Urinary bladder (tissue), 4 donors: ENCODE measurements around the gene PRICKLE2. TPM values are rescaled to one million over a fixed set of nuclear protein-coding genes. Genes with fewer than 3 reads are reported as not detected.

Experiments
- DNase-seq: peaks from one replicate; pipeline ENCODE4 v3.0.0-alpha.2; 2015; ENCODE audit errors: extremely low spot score
- H3K27ac ChIP-seq: one replicate; pipeline ENCODE4 v1.5.1; 2013; ENCODE audit warnings: low read depth, mild to moderate bottlenecking, moderate library complexity
- H3K36me3 ChIP-seq: one replicate; pipeline ENCODE4 v1.6.1; 2013; ENCODE audit warnings: mild to moderate bottlenecking, moderate library complexity; ENCODE audit not compliant: insufficient read depth
- H3K4me1 ChIP-seq: one replicate; pipeline ENCODE4 v1.6.1; 2013; ENCODE audit warnings: mild to moderate bottlenecking, moderate library complexity; ENCODE audit not compliant: insufficient read depth
- H3K4me3 ChIP-seq: one replicate; pipeline ENCODE4 v1.5.1; 2013; ENCODE audit warnings: low read depth, low read length
- WGBS: extraction: QIAGEN DNeasy Blood & Tissue Kit; methylation state at CpG from one replicate; pipeline ENCODE4 v1.1.7; 2013; 5-methylcytosine and 5-hydroxymethylcytosine counted together
- polyA plus RNA-seq: library from polyadenylated mRNA; stranded (reverse); fragments of 200-250 nt; gene quantifications from one replicate; pipeline ENCODE4 v1.2.3, GENCODE V29; 2013
- total RNA-seq: library from RNA; depleted of rRNA; stranded (reverse); fragments of >200 nt; gene quantifications from one replicate; pipeline ENCODE4 v1.2.3, GENCODE V29; 2014
- donor health status: healthy with polysubstance abuse.
- donor health status: healthy.

PRICKLE2 gene
- total and polyA plus RNA-seq, 2 donors: 22.4 to 89.7 TPM

DNA sequence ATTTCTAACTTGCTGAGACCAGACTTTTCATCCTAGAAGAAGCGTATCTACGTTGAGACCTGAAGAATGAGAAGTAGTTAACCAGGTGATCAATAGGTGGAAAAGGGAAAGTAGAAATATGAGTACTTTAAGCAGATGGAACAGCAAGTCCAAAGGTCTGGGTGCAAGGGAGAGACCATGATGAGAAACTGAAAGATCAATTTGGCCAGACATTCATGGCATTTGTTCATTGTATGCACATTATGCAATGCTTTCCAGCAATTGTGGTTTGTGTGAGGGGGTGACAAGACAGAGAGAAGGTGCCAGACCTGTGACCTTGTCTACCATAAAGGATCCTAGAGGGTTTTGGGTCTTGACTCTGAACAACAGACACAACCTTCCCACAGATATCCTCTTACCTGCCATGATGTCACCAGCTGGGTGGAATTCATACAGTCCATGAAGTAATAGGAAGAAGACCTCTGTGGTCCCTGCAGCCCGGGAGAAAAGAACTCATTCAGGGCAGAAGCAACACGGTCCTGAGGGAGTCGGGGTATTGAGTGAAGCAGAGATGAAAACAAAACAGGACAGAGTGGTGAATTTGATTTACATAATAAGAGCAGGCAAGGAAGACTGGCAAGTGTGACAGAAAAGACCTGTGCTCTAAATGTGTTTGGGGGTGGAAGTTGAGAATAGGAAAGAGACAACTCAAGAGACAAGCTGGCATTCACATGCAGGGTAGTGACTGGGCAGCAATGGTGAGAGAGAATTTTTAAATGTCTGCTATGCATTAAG lies 138.6 kb downstream of the PRICKLE2 start:
- no peaks in the 10 kb centered on the region for H3K4me1 ChIP-seq
- no peak overlapping the region for H3K27ac ChIP-seq
- WGBS: 87% methylated on average over 5 of the region's 5 CpGs
- no peaks in the 10 kb centered on the region for H3K36me3 ChIP-seq
- DNase-seq: no peak
- no peak overlapping the region for H3K4me3 ChIP-seq

GRCh38 chr3:64084640-64085039 lies 140.6 kb downstream of the PRICKLE2 start:
- Histone ChIP-seq H3K36me3 (no peaks in the 10 kb centered on the region), H3K4me3 (no peak overlapping the region), H3K27ac (no peak overlapping the region), H3K4me1 (no peaks in the 10 kb centered on the region)
- 94% methylated on average over 1 of the region's 1 CpG for WGBS
- no peak for DNase-seq

GRCh38 chr3:64083575-64083974 lies 141.7 kb downstream of the PRICKLE2 start:
- H3K36me3 ChIP-seq: no peaks in the 10 kb centered on the region
- no peak for DNase-seq
- 78% methylated on average over 3 of the region's 3 CpGs for WGBS
- no peak overlapping the region for H3K27ac ChIP-seq
- no peaks in the 10 kb centered on the region for H3K4me1 ChIP-seq
- H3K4me3 ChIP-seq: no peak overlapping the region

- Histone ChIP-seq H3K27ac (no peak overlapping the region), H3K36me3 (no peaks in the 10 kb centered on the region), H3K4me1 (no peaks in the 10 kb centered on the region), H3K4me3 (no peak overlapping the region)
- 81% methylated on average over 7 of the region's 7 CpGs for WGBS
- no peak for DNase-seq
Observed at GRCh38 chr3:64082961-64083541, 142.2 kb downstream of the PRICKLE2 start.

- WGBS: 85% methylated on average over 3 of the region's 3 CpGs
- Histone ChIP-seq H3K4me3 (no peak overlapping the region), H3K36me3 (no peaks in the 10 kb centered on the region), H3K4me1 (no peaks in the 10 kb centered on the region), H3K27ac (no peak overlapping the region)
- no peak for DNase-seq
Observed at GRCh38 chr3:64082411-64082810, 142.9 kb downstream of the PRICKLE2 start.

GRCh38 chr3:64081235-64081630 lies 144.0 kb downstream of the PRICKLE2 start:
- no peaks in the 10 kb centered on the region for H3K4me1 ChIP-seq
- H3K36me3 ChIP-seq: no peaks in the 10 kb centered on the region
- no peak overlapping the region for H3K27ac ChIP-seq
- DNase-seq: no peak
- WGBS: 97% methylated on average over 1 of the region's 1 CpG
- no peak overlapping the region for H3K4me3 ChIP-seq

- 90% methylated on average over 1 of the region's 1 CpG for WGBS
- Histone ChIP-seq H3K27ac (no peak overlapping the region), H3K36me3 (no peaks in the 10 kb centered on the region), H3K4me1 (no peaks in the 10 kb centered on the region), H3K4me3 (no peak overlapping the region)
- DNase-seq: no peak
Observed at GRCh38 chr3:64080616-64081234, 144.5 kb downstream of the PRICKLE2 start.

DNA sequence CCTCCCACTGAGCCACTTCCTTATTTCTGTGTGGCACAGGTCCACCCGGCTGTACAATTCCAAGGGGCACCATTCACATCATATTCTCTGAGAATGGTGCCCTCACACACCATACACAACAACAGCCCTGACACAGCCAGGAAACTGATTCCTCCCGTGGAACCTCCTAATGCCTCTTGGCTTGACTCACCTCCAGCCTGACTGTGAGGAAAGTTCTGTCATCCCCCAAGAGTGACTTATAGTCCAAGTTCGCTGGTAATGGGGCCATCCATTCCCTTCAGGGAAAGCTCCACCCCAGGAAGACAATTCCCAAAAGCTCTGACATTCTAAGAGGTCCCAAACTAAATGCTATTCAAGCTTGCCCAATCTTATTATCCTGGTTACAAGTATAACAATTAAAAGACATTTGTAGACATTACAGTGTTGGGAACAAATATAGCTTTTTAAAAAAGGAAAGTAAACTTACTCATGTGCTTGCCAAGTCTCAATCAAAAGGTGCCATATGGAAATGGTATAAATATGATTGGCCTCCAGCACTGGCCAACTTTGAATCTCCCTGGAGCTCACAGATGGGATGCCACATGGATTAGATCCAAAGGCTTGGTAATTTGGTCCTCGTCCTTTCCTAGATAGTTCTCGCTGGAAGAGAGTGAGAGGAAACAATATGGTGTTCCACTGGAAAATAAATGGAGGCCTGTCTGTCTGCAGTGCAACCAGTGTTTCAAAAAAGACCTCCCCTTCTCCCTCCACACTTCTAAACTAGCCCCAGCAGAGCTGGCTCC lies 145.7 kb downstream of the PRICKLE2 start:
- H3K27ac ChIP-seq: no peak overlapping the region
- WGBS: 85% methylated on average over 5 of the region's 5 CpGs
- no peaks in the 10 kb centered on the region for H3K4me1 ChIP-seq

GRCh38 chr3:64078966-64079365 lies 146.3 kb downstream of the PRICKLE2 start:
- no peak overlapping the region for H3K27ac ChIP-seq
- WGBS: 71% methylated on average over 4 of the region's 4 CpGs
- H3K4me3 ChIP-seq: no peak overlapping the region
- no peaks in the 10 kb centered on the region for H3K36me3 ChIP-seq
- no peaks in the 10 kb centered on the region for H3K4me1 ChIP-seq
- no peak for DNase-seq

More for the DNA sequence above, 145.7 kb downstream of the PRICKLE2 start:
- Histone ChIP-seq H3K36me3 (no peaks in the 10 kb centered on the region), H3K4me3 (no peak overlapping the region)
- no peak for DNase-seq

DNA sequence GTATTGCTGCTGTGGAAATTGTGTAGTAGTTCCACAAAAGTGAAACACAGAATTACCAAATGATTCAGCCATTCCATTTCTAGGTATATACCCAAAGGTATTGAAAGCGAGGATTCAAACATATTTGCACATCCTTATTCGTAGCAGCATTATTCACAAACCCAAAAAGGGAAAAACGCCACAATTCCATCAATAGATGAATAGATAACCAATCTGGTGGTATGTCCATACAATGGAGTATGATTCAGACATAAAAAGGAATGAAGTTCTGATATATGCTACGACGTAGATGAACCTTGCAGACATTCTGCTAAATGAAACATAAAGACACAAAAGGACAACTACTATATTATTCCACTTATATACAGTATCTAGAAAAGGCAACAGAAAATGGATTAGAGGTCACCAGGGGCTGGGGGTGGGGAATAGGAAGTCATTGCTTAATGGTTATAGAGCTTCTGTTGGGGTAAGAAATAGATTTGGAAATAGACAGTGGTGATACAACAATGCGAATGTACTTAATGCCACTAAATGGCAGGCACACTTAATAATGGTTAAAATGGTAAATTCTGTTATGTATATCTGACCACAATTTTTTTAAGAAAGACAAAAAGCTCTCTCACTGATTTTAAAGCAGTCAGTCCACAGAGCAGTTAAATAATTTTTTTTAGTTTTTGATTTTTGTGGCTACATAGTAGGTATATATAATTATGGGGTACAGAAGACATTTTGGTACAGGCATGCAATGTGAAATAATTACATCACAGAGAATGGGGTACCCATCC lies 150.2 kb downstream of the PRICKLE2 start:
- Histone ChIP-seq H3K27ac (no peak overlapping the region), H3K4me3 (no peak overlapping the region), H3K4me1 (no peaks in the 10 kb centered on the region), H3K36me3 (no peaks in the 10 kb centered on the region)
- no peak for DNase-seq
- WGBS: 96% methylated on average over 6 of the region's 6 CpGs

- H3K36me3 ChIP-seq: no peaks in the 10 kb centered on the region
- no peaks in the 10 kb centered on the region for H3K4me1 ChIP-seq
- DNase-seq: no peak
- no peak overlapping the region for H3K27ac ChIP-seq
- WGBS: 72% methylated on average over 3 of the region's 3 CpGs
- no peak overlapping the region for H3K4me3 ChIP-seq
Observed at GRCh38 chr3:64074060-64074459, 151.2 kb downstream of the PRICKLE2 start.

GRCh38 chr3:64073158-64073761 lies 152.0 kb downstream of the PRICKLE2 start:
- no peak for DNase-seq
- Histone ChIP-seq H3K36me3 (no peaks in the 10 kb centered on the region), H3K4me3 (no peak overlapping the region), H3K27ac (no peak overlapping the region), H3K4me1 (no peaks in the 10 kb centered on the region)
- 22% methylated on average over 1 of the region's 1 CpG for WGBS

GRCh38 chr3:64072126-64072525 lies 153.1 kb downstream of the PRICKLE2 start:
- Histone ChIP-seq H3K4me3 (no peak overlapping the region), H3K4me1 (no peaks in the 10 kb centered on the region), H3K27ac (no peak overlapping the region), H3K36me3 (no peaks in the 10 kb centered on the region)
- 90% methylated on average over 2 of the region's 2 CpGs for WGBS
- no peak for DNase-seq
